ENCODE data around the gene YWHAG.
"Not testable (repeated sequence)": the region's sequence is repeated elsewhere in the genome, so short reads cannot be mapped to it uniquely, and the experiment has no call there.

Gene YWHAG

GRCh38 chr7:76346778-76347177 lies 12.0 kb downstream of the YWHAG start:
- no peak for DNase-seq

GRCh38 chr7:76346097-76346496 lies 12.7 kb downstream of the YWHAG start:
- DNase-seq, result no peak

GRCh38 chr7:76343931-76344321 lies 14.9 kb downstream of the YWHAG start:
- no peak for DNase-seq

GRCh38 chr7:76343294-76343930 lies 15.4 kb downstream of the YWHAG start:
- DNase-seq, result no peak

- no peak for DNase-seq
These were observed 16.6 kb downstream of the YWHAG start for GRCh38 chr7:76342222-76342621.

- no peak for DNase-seq
These were observed 18.1 kb downstream of the YWHAG start for GRCh38 chr7:76340617-76341131.

- no peak for DNase-seq
These were observed 20.3 kb downstream of the YWHAG start for GRCh38 chr7:76338298-76339084.

GRCh38 chr7:76337147-76337546 lies 21.6 kb downstream of the YWHAG start:
- no peak for DNase-seq

- no peak for DNase-seq
These were observed 22.7 kb downstream of the YWHAG start for GRCh38 chr7:76336094-76336493.

- not testable (repeated sequence) for DNase-seq
These were observed 23.4 kb downstream of the YWHAG start for GRCh38 chr7:76335417-76335816.

- no peak for DNase-seq
These were observed 24.3 kb downstream of the YWHAG start for GRCh38 chr7:76334320-76334967.

- no peak for DNase-seq
These were observed 25.2 kb downstream of the YWHAG start for GRCh38 chr7:76333511-76334101.

- DNase-seq, result no peak
These were observed 26.7 kb downstream of the YWHAG start for GRCh38 chr7:76332078-76332477.

GRCh38 chr7:76330673-76331072 lies 28.1 kb downstream of the YWHAG start:
- no peak for DNase-seq

- no peak for DNase-seq
These were observed 28.5 kb downstream of the YWHAG start for GRCh38 chr7:76330261-76330660.

- no peak for DNase-seq
These were observed 29.3 kb downstream of the YWHAG start for GRCh38 chr7:76329479-76329878.

- no peak for DNase-seq
These were observed 30.4 kb downstream of the YWHAG start for GRCh38 chr7:76328389-76328788.

GRCh38 chr7:76327610-76328009 lies 31.2 kb downstream of the YWHAG start:
- no peak for DNase-seq

- DNase-seq, result no peak
These were observed 32.1 kb downstream of the YWHAG start for GRCh38 chr7:76326646-76327233.

GRCh38 chr7:76325811-76326210 lies 33.0 kb downstream of the YWHAG start:
- no peak for DNase-seq

GRCh38 chr7:76325092-76325491 lies 33.7 kb downstream of the YWHAG start:
- DNase-seq, result no peak

GRCh38 chr7:76318488-76319353 lies 40.1 kb downstream of the YWHAG start:
- peak; percentile 51 to 53 for DNase-seq

Data from activated CD4-positive, alpha-beta T cell treated with anti-CD3 and anti-CD28 coated beads, Interleukin-2, amount 50 U/mL, for 4 hours (primary cell).